ENCODE measurements around the gene MS4A6E. TPM values are rescaled to one million over a fixed set of nuclear protein-coding genes. Genes with fewer than 3 reads are reported as not detected.

Gene MS4A6E
- total RNA-seq, 2 donors from 2014 or later = not detected

DNA sequence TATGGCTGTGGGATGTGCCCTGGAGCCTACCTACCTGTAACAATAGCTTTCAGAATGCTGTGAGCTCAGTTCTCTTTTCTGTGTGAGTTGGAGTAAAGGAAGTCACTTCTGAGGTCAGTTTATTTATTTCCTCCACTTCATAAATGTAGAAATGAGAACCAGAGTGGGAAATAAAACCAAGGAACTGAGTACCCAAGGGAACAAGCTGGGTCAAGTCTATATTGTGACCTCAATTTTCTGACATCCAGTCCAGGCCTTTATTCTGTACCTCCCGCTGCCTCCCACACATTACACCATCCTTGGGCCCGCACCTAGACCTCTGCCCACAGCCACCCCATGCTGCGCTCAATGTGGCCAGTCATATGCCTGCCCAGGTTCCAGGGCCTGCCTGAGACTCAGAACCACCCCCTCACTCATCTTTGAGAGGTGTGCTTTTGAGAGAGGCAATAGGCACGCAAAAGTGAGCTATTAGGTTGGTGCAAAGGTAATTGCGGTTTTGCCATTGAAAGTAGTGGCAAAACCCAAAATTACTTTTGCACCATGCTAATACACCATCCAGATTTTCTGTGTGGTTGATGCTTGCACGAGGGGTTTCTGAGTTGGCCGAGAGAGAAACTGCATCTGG lies 9.8 kb downstream of the MS4A6E start:
- Histone ChIP-seq H3K9me3 (no peaks in the 10 kb centered on the region), H3K4me1 (ENCODE audit: control insufficient read depth in 1 of 2, low read depth in 2 of 2) (no peaks in the 10 kb centered on the region), H3K27ac (no peak overlapping the region), H3K27me3 (replicated peaks; ENCODE audit: insufficient read depth) (no peaks in the 10 kb centered on the region), H3K36me3 (no peaks in the 10 kb centered on the region), H3K4me3 (no peak overlapping the region)
- no peak for DNase-seq (ENCODE audit: low spot score)
- TF ChIP-seq CTCF (IDR thresholded peaks at IDR 0.05) = no peak
- no peak for ATAC-seq (ENCODE audit: insufficient number of reproducible peaks, low FRiP score, low read depth)

DNA sequence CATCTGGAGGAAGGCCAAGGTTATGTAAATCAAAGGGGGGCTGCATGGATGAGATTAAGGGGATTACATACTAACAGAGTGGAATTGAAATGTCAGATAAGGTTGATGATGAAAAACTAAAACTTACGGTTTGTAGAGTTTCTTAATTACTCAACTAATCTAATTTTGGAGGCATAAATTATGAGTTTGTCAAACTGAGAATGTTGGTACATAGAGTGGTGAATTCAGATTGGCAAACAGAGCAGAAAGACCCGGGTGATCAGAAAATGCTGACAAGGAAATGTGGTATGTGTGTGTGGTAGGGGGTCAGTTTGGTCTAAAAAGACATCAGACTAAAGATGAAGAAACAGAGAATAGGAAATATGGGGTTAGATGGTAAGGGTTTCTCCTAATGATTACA lies 11.0 kb downstream of the MS4A6E start:
- Histone ChIP-seq H3K9me3 (no peaks in the 10 kb centered on the region), H3K4me3 (no peak overlapping the region), H3K36me3 (no peaks in the 10 kb centered on the region), H3K27ac (no peak overlapping the region), H3K4me1 (ENCODE audit: control insufficient read depth in 1 of 2, low read depth in 2 of 2) (no peaks in the 10 kb centered on the region), H3K27me3 (replicated peaks; ENCODE audit: insufficient read depth) (no peaks in the 10 kb centered on the region)
- ATAC-seq (ENCODE audit: insufficient number of reproducible peaks, low FRiP score, low read depth) = no peak
- DNase-seq (ENCODE audit: low spot score) = no peak
- no peak for TF ChIP-seq CTCF (IDR thresholded peaks at IDR 0.05)

DNA sequence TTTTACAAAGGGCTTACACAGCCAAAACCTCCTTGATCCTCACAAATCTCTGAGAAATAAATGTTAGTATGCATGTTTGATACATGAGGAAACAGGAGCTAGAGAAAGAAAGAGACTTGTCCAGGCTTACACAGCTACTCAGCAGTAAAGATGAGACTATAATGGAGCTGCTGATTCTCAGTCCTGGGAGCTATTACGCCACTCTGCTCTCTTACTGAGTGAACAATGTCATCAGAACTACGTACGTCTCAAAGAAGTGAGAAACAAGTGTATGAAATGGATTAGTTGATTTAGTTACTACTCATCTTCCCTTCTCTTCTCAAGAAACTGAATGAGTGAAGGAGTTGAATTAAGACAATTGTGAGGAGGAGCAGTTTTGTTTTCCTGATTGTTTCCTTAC lies 12.3 kb downstream of the MS4A6E start:
- ATAC-seq (ENCODE audit: insufficient number of reproducible peaks, low FRiP score, low read depth) (no peak), DNase-seq (ENCODE audit: low spot score) (no peak)
- no peaks in the 10 kb centered on the region for H3K9me3 ChIP-seq
- no peak overlapping the region for H3K27ac ChIP-seq
- H3K27me3 ChIP-seq (replicated peaks; ENCODE audit: insufficient read depth) = no peaks in the 10 kb centered on the region
- H3K36me3 ChIP-seq = no peaks in the 10 kb centered on the region
- H3K4me1 ChIP-seq (ENCODE audit: control insufficient read depth in 1 of 2, low read depth in 2 of 2) = no peaks in the 10 kb centered on the region
- TF ChIP-seq CTCF (IDR thresholded peaks at IDR 0.05) = no peak
- H3K4me3 ChIP-seq = no peak overlapping the region

DNA sequence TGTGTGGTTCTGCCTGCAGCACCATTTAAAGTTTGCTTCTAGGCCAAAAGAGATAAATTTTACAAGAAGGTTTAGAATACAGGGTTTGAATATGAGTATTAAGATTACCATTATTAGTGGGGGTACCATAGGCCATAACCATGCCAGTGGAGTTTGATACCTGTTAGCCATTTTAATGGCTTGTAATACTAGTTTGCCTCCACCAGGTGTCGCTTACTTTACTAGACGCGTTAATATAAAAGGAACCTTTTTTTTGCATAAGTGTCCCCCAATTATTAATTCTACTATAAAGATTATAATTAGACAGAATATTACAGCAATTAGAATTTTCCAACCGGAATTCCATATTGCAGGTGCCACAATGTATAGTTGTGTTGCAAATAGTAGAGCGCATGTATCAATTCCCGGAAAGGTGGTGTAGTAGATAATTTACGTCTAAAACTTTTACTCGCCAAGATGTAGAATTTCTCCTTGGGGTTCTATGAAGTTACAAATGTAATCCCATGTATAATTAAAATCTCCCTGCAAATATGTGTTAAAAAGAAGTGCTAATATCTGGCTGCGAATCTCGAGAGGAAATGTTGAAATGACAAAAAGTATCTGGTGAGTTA lies 16.1 kb downstream of the MS4A6E start:
- peak; percentile 18 for TF ChIP-seq CTCF (IDR thresholded peaks at IDR 0.05)
- ATAC-seq (ENCODE audit: insufficient number of reproducible peaks, low FRiP score, low read depth) = no peak
- Histone ChIP-seq H3K9me3 (no peaks in the 10 kb centered on the region), H3K4me3 (no peak overlapping the region), H3K27me3 (replicated peaks; ENCODE audit: insufficient read depth) (no peaks in the 10 kb centered on the region), H3K36me3 (no peaks in the 10 kb centered on the region), H3K4me1 (ENCODE audit: control insufficient read depth in 1 of 2, low read depth in 2 of 2) (no peaks in the 10 kb centered on the region), H3K27ac (no peak overlapping the region)
- no peak for DNase-seq (ENCODE audit: low spot score)

DNA sequence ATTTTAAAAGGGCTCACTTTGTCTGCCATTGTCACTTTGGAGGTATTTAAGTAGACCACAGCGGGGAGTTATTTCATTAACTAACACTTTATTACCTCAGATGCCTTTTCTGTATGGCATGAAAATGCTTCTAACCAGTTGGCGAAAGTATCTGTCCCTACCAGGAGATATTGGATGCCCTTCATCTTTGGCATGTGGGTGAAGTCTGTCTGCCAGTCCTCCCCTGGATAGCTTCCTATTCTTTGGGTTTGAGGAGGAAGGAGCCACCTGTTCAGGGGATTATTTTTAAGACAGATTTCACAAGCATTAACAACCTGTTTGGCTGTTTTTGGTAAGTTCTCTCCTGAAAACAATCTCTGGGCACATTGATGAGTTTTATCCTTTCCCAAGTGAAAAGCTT lies 17.1 kb downstream of the MS4A6E start:
- Histone ChIP-seq H3K4me3 (no peak overlapping the region), H3K36me3 (no peaks in the 10 kb centered on the region), H3K27ac (no peak overlapping the region), H3K9me3 (no peaks in the 10 kb centered on the region), H3K4me1 (ENCODE audit: control insufficient read depth in 1 of 2, low read depth in 2 of 2) (no peaks in the 10 kb centered on the region), H3K27me3 (replicated peaks; ENCODE audit: insufficient read depth) (no peaks in the 10 kb centered on the region)
- ATAC-seq (ENCODE audit: insufficient number of reproducible peaks, low FRiP score, low read depth) = no peak
- TF ChIP-seq CTCF (IDR thresholded peaks at IDR 0.05) = no peak
- no peak for DNase-seq (ENCODE audit: low spot score)

All from thoracic aorta (tissue), 2 donors.